NCI-H187 treated with DMSO at 0.1 percent for 48 hours (cell line): ENCODE results near the gene ZBTB43.

Experiments
- DNase-seq: peaks from one replicate; lab custom pipeline; 2025; lab: John Stamatoyannopoulos, UW

The ZBTB43 gene

GRCh38 chr9:126830827-126831226, 26.0 kb downstream of the ZBTB43 start:
- DNase-seq, result no peak

DNA sequence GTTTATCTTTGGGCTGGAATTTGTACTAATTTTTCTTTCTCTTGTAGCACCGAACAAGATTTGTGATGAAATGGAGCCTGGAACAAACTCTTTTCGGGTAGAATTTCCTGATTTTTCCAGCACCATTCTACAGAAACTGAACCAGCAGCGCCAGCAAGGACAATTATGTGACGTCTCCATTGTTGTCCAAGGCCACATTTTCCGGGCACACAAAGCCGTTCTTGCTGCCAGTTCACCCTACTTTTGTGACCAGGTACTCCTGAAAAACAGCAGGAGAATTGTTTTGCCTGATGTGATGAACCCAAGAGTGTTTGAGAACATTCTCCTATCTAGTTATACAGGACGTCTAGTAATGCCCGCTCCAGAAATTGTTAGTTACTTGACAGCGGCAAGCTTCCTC, 27.6 kb downstream of the ZBTB43 start:
- no peak for DNase-seq

DNA sequence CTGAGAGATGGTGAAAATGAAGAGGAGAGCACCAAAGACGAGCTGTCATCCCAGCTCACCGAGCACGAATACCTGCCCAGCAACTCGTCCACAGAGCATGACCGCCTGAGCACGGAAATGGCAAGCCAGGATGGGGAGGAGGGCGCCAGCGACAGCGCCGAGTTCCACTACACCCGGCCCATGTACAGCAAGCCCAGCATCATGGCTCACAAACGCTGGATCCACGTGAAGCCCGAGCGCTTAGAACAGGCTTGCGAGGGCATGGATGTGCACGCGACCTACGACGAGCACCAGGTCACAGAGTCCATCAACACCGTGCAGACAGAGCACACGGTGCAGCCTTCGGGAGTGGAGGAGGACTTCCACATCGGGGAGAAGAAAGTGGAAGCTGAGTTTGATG, 28.2 kb downstream of the ZBTB43 start:
- DNase-seq, result no peak

- no peak for DNase-seq
Measured at GRCh38 chr9:126833710-126834345, 29.0 kb downstream of the ZBTB43 start.

DNA sequence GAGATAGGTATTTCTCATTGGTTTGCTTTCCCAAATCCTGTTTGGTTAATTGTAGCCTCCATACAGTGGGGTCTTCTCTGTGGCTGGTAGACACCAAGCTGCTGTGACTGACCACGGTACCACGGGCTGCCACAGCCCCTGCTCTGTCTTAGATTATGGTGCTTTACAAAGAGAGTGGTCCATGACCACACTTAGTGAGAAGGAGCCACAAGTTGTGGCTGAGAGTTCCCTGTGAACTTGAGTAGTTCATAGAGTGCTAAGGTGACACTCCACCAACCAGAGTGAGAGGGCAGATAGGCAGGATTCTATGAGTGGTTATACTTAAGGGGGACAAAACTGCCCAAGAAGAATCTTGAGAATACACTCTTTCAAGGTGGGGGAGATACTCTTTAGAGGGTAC, 29.8 kb downstream of the ZBTB43 start:
- DNase-seq, result no peak

GRCh38 chr9:126836216-126836615, 31.4 kb downstream of the ZBTB43 start:
- DNase-seq, result no peak

DNA sequence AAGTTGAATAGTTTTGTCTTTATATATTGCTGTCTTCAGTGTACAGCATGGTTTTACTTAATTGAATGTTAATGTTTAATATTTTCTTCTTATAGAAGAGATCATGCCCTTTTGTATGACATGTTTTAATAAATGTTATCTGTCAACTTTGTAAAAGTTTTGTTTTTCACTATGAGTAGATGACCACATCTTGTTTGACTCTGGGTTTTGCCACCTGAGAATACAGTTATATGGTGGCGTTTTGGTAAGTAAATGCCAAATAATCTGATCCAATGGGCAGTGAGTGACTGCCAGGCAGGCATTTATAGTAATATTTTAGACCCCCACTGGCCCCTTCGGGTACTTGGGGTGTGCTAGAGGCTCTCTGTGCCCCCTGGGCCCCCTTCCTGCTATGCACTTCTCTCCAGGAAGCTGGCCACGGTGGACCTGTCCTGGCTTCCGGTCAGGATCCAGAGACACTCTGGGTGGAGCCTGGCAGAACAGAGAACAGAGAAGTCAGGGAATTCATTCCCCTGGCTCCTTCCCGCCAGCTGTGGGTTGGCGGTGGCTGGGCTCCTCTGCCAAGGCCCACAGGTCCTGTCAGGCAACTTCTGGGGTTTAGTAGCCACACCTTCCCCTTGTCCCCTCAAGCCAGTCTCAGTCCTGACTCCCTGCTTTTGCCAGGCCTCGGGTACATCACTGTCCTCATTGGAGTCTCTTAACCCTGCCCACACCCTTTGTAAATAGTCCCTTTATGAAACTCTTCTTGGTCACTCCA, 33.4 kb downstream of the ZBTB43 start:
- no peak for DNase-seq

DNA sequence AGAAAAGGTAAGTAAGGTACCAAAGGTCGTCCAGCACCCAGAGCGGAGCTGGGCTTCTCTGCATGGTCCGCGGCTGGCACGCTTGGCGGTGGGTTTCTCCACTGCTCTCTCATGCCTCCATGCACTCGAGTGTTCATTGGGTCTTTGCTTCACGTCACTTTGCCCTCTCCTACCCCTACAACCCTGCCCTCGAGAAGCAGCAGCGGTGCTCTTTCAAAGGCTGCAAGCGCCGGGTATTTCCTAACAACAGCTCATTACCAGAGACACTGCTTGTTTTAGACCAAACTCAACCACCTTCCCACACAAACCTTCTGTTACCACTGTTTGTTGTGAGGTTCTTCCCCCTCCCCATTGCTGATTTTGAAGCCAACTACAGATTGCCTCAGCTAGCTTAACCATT, 34.1 kb downstream of the ZBTB43 start:
- DNase-seq, result no peak

GRCh38 chr9:126839301-126839700, 34.5 kb downstream of the ZBTB43 start:
- no peak for DNase-seq

DNA sequence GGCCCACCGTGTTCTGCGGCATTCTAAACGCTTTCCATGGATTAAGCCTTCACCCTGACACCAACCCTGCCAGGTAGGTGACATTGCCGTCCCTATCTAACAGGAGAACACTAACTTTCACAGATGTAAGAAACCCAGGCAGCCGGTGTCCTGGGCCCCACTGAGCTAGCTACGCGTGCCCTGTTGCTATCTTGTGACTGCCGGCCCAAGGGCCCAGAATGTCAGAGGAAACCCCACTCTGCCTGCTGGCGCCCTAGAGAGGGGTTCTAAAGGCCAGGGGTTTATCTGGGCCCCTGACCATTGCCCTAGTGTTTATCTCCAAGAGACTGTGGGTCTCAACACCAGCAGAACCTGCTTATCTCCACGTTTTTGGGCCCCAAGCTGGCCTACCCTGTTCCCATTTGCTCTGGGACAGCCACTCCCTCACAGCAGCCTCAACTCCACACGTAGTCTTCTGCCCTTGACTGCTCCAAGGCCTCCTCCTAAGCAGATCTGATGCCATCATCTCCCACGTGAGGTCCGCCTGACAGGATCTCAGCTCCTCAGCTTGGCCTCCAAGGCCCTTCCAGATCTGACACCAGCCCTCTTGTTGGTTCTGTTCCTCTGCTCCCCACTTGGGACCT, 37.5 kb downstream of the ZBTB43 start:
- no peak for DNase-seq

DNA sequence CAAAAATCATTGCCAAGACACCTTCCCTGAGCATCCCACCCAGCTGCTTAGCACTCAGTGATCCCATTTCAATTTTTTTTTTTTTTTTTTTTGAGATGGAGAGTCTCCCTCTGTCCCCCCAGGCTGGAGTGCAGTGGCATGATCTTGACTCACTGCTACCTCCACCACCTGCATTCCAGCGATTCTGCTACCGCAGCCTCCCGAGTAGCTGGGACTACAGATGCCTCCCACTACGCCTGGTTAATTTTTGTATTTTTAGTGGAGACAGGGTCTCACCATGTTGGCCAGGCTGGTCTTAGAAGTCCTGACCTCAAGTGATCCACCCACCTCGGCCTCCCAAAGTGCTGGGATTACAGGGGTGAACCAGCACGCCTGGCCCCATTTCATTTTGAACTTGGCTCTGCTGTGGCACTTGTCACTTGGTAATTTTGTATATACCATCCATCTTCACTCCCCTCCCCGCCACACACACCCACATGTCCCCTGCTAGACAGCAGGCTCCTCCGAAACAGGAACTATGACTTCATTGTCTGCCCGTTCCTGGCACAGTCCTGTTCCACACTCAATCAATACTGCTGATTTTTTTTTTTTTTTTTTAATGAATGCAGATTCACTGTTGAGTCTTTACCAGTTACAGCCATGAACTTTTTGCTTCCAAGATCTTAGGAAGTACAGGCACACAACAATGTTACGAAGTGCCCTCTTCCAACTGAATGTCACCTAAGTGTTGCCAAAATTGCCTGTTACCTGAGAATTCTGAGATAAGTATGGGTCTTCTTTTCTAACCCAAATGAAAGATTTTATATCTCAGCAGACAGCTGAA, 38.3 kb downstream of the ZBTB43 start:
- DNase-seq, result no peak

GRCh38 chr9:126844085-126844484, 39.2 kb downstream of the ZBTB43 start:
- DNase-seq, result no peak

DNA sequence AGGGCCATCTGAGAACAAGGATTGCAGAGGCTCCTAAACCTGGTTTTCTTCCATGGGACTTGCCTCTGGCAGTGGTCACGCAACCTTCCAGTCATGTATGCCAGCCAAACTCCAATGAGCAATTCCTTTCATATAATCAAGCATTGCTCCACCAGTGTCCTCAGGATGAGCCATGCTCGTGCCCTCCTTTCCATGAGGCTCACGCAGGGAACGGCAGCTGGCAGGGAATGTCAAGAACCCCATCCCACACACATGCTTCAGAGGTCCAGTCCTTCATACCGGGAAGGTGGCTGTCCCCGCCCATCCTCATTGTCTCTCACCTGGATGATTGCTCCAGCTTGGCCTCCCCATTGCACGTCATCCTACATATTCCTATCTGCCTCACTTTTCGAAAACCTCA, 42.2 kb downstream of the ZBTB43 start:
- DNase-seq, result no peak

- DNase-seq, result no peak
Measured at GRCh38 chr9:126849591-126850225, 44.9 kb downstream of the ZBTB43 start.

GRCh38 chr9:126851286-126851880, 46.5 kb downstream of the ZBTB43 start:
- DNase-seq, result no peak

- DNase-seq, result no peak
Measured at GRCh38 chr9:126852086-126852688, 47.3 kb downstream of the ZBTB43 start.

GRCh38 chr9:126853667-126854066, 48.8 kb downstream of the ZBTB43 start:
- no peak for DNase-seq

DNA sequence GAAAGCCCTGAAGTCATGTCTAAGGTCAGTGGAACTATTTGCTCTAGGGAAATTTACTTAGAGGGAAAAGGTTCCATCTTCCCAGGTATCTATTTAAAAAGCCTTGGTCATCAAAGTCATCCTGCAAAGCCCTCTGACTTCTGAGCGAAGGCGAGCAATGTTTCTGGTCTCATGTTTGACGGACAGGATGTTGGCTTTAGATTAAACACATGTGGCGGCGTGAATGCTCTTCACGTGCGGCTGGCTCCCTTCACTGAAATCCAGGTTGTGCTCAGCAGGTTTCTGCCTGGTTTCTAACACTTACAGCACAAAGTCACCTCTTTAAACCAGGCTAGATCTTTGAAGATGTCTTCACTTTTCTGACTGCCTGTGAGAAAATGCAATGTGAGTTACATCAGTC, 49.9 kb downstream of the ZBTB43 start:
- no peak for DNase-seq

DNA sequence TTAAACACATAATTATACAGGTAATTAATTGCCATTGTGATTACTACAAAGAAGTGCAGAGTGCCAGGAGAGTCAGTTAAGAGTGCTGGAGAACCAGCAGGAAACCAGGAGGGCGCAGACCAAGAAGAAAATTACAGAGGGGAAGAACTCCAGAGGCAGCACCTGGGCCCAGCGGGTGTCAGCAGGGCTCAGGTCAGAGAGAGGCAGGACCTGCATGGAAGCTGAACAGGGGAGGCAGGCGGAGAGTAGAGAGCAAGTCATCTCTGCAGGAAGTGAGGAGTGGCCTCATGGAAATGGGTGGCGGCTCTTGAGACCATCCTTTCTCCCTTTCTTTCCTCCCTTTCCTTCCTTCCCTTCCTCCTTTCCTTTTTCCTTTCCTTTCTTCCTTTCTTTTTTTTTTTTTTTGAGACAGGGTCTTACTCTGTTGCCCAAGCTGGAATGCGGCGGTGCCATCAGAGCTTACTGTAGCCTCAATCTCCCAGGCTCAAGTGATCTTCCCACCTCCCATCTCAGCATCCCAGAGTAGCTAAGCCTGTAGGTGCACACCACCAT, 51.6 kb downstream of the ZBTB43 start:
- no peak for DNase-seq

DNA sequence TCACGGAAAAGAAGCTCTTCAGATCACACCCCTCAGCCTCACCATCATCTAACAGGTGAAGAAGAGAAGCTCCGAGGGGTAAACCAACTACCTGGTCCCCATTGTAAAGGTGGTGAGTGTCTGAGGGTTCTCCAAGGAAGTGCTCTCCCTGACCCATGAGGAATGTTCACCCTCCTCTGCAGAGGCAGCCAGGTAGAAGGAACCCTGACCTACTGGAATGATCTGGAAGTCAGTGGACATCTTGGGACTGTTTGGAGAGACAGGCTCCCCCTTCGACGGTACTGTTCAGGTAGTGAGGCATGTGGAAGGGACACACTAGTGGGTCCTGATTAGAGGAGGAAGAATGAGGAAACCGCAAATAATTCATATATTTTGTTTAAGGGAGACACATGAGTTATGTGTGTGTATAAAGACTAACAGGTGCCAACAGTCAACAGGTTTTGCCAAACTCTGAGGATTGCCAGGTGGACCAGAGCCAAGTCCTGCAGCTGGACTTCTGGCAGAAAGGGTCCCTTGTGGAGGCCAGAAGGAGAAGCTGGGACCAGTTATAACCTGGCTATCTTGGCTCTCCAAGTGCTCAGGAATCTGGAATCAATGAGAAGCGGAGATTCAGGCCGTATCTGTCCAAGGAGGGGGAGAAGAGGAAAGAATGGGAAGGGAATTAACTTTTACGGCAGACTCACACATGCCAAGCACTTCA, 52.6 kb downstream of the ZBTB43 start:
- no peak for DNase-seq
